Adipocyte (in vitro differentiated cells): Measurements from ENCODE around the gene DRGX.

Experiments used
- DNase-seq: peaks from one replicate; pipeline ENCODE4 v3.0.0-alpha.2; 2015; ENCODE audit warnings: low read depth
- H3K27me3 ChIP-seq: replicated peaks from 2 replicates; pipeline ENCODE4 v1.7.0; 2013; ENCODE audit warnings: mild to moderate bottlenecking, low read length, moderate library complexity; ENCODE audit not compliant: control insufficient read depth, insufficient read depth
- H3K36me3 ChIP-seq: 2 replicates; pipeline ENCODE4 v1.7.0; 2013; ENCODE audit warnings: low read length, mild to moderate bottlenecking, moderate library complexity; ENCODE audit not compliant: control insufficient read depth, insufficient read depth, severe bottlenecking
- H3K4me1 ChIP-seq: 2 replicates; pipeline ENCODE4 v1.7.0; 2013; ENCODE audit warnings: mild to moderate bottlenecking, low read length, moderate library complexity; ENCODE audit not compliant: control insufficient read depth, insufficient read depth
- H3K4me3 ChIP-seq: 2 replicates; pipeline ENCODE4 v1.7.0; 2013; ENCODE audit warnings: mild to moderate bottlenecking, low read length, moderate library complexity
- H3K9ac ChIP-seq: 2 replicates; pipeline ENCODE4 v1.7.0; 2013; ENCODE audit warnings: mild to moderate bottlenecking, low read length, moderate library complexity
- H3K9me3 ChIP-seq: 2 replicates; pipeline ENCODE4 v1.7.0; 2013; ENCODE audit warnings: mild to moderate bottlenecking, low read length, moderate library complexity; ENCODE audit not compliant: control insufficient read depth

Gene DRGX

DNA sequence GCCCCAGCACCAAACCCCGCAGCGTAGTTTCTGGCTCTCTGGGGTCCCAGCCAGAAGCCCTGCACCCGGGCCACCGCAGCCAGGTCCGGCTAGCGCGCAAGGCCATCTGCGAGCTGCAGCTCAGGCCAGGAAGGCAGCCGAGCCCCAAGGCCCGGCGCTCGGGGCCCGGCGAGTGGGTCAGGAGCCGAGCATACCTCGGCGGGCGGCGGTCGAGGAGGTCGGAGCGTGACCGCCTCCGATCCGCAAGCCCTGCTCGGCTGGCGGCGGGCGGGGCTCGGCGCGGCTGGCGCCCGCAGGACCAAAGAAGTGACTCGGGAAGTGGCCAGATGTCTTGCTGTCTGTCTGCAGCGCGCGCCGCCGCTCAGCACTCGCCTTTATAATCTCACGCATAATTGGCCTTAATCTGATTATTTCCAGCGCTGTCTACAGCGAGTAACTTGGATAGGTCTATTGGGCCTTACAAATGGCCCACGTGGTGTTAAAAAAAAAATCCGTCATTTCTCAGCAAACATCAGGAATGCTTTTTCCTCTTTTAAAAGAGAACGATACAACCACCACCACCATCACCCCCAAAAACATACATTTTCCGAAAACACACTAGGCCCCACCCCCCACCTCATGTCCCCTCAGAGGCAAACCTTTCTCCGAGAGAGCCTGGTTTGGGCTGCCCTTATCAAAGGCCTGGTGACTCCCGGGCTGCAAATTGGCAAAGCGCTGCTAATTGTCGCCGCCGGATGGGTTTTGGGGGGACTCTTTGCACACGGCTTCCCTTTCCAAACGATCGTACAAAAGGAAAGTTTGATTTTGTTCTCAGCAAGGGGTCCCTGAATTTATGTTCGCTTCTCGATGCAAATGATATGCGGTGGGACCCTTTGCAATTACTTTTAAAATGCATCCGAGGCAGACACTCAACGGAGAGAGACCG lies at the start of gene DRGX:
DRGX (minus strand) TSS at position 349 of the 925 bp plus-strand sequence. CDS start 649 bp downstream, outside the sequence.
- H3K36me3 ChIP-seq = no peaks in the 10 kb centered on the region
- peak; percentile 12 for DNase-seq
- peaks cover 91% of the 10 kb centered on the region for H3K27me3 ChIP-seq
- H3K4me3 ChIP-seq = no peak within 1 kb of the TSS
- H3K9ac ChIP-seq = no peak within 1 kb of the TSS
- peaks cover 10% of the 10 kb centered on the region for H3K4me1 ChIP-seq
- peaks cover 4% of the 10 kb centered on the region for H3K9me3 ChIP-seq

DNA sequence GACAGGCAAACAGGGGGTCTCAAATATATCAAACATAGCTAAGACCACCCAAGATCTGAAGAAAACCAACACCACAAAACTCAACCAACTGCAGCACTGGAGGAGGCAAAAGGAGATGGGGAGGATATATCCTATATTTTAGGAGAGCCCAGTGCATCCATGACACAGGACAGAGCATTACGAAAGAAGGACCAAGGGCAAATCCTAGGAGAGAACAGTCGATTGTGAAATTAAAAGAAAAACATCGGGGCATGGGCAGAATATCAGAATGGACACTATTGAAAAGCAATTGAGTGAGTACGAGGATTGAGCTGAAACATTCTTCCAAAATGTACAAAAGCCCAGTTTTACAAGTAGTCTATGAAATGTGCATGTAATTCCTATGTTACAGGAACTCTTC lies 48.5 kb upstream of the DRGX start:
- H3K36me3 ChIP-seq = no peaks in the 10 kb centered on the region
- peak; percentile 19 for DNase-seq
- H3K4me3 ChIP-seq = no peak overlapping the region
- peaks cover 6% of the 10 kb centered on the region for H3K4me1 ChIP-seq
- H3K9ac ChIP-seq = no peak overlapping the region
- H3K9me3 ChIP-seq = peaks cover 13% of the 10 kb centered on the region
- no peaks in the 10 kb centered on the region for H3K27me3 ChIP-seq

DNA sequence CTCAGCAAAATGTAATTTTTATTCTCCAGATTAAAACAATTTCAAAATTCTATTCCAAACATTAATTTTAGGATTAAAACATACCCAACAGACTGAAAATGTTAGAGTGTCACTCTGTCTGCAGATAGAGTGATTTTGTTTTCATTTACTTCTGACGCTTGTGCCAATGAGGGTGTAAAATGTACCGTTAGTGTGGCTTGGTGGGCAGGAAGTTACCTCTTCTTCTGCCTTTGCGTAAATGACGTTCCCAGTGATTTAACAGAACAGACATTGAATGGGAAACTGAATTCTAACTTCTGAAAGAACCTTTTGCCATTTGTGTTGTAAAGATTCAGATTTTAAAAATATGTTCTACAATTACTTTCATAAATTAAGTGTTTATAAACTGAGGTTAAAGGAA lies 47.0 kb upstream of the DRGX start:
- DNase-seq = no peak
- no peaks in the 10 kb centered on the region for H3K9me3 ChIP-seq

DNA sequence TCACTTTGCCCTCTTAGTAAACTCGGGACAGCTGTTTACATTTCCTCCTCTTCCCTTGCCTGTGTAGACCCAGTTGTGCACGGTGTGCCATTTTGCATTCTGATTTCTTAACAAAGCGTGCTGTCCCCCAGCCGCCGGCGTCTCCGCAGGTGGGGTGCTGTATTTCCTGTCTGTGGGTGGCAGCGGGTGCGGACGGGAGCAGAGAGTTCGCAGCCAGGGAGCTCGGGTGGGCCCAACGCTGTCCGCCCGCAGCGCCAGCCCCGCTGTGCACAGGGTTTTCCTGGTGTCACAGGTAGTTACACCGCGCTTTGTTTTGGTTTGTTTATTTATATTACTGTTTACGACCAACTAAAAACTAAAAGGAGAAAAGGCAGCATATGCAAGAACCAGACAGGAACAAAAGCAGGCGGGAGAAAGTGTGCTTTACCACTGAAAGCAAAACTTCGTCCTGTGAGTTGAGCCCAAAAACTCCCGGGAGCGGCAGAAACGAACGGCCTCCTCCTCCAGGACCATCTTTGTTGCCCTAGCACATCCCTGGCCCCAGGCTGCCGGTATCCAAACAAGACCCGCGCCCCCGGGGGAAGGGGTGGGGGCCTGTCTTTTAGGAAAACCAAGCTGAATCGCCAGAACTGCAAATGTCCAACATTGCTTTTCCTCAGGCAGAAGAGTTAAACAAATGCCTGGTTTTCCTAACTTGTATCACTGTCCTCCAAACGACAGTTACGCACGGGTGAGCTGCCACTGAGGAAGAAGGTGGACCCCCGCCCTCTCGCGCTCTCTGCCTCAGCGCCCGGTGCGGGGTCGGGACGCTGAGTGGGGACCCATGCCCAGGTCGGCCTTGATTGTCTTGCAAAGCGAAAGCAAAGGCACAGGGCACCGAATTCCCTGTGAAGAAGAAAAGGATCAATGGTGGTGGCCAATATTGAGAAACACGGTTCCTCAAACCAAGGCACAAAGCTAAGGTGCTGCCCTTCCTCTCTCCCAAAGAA lies 45.9 kb upstream of the DRGX start:
- no peak for DNase-seq
- no peaks in the 10 kb centered on the region for H3K9me3 ChIP-seq
- H3K4me3 ChIP-seq = no peak overlapping the region
- no peak overlapping the region for H3K9ac ChIP-seq
- peaks cover 6% of the 10 kb centered on the region for H3K4me1 ChIP-seq
- no peaks in the 10 kb centered on the region for H3K27me3 ChIP-seq
- H3K36me3 ChIP-seq = no peaks in the 10 kb centered on the region

More for the DNA sequence above, 47.0 kb upstream of the DRGX start:
- Histone ChIP-seq H3K36me3 (no peaks in the 10 kb centered on the region), H3K27me3 (no peaks in the 10 kb centered on the region), H3K4me1 (peaks cover 6% of the 10 kb centered on the region), H3K9ac (no peak overlapping the region), H3K4me3 (no peak overlapping the region)

DNA sequence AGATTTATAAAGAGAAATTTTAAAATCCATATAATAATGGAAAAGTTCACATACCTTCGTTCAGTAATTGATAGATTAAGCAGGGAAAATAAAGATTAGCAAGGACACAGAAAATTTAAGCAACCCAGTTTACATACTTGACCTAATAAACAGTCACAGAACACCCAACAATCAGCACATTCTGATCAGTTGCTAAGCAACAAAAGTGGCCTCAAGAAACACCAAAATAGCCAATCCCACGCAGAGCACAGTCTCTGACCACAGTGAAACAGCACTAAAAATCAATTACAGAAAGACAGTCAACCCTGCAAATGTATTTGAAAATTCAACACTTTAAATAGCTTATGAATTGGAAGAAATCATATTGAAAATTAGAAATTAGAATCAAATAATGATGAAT lies 39.3 kb upstream of the DRGX start:
- H3K9me3 ChIP-seq = peaks cover 6% of the 10 kb centered on the region
- no peaks in the 10 kb centered on the region for H3K27me3 ChIP-seq
- H3K9ac ChIP-seq = no peak overlapping the region
- H3K4me3 ChIP-seq = no peak overlapping the region
- no peaks in the 10 kb centered on the region for H3K4me1 ChIP-seq
- DNase-seq = no peak
- no peaks in the 10 kb centered on the region for H3K36me3 ChIP-seq

DNA sequence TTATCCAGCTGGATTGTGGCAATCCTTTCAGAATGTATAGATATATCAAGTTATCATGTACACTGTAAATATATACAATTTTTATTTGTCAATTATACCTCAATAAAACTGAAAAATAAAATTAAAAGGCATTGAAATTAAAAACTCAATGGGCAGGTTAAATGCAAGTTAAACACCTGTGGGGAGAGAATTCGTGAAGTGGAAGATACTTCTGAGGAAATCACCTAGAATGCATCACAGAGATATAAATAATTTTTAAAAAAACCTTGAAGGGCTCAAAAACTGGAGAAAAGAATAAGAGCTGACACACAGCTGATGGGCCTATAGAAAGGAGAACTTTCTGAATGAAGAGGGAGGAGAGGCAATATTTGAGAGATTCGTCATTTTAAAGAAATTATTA lies 37.2 kb upstream of the DRGX start:
- no peaks in the 10 kb centered on the region for H3K27me3 ChIP-seq
- peaks cover 6% of the 10 kb centered on the region for H3K9me3 ChIP-seq
- H3K9ac ChIP-seq = no peak overlapping the region
- H3K4me3 ChIP-seq = no peak overlapping the region
- H3K36me3 ChIP-seq = no peaks in the 10 kb centered on the region
- no peaks in the 10 kb centered on the region for H3K4me1 ChIP-seq
- no peak for DNase-seq

DNA sequence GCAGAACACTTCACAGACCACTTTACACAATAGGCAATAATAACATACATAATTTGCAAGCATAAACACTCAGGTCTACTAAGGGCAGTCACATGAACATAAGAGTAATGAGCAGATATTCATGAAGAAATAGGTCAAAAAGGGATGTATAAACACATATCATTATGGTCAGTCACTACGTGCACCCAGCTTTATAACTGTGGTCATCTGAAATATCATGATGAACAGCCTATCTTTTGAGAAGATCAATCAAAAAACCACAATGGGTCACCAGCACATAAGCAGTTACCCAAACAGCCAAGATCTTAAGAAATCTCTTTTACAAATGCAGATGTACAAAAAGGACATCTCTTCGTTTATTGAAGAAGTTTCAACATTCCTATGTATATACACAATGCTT lies 35.5 kb upstream of the DRGX start:
- peaks cover 6% of the 10 kb centered on the region for H3K9me3 ChIP-seq
- DNase-seq = no peak

DNA sequence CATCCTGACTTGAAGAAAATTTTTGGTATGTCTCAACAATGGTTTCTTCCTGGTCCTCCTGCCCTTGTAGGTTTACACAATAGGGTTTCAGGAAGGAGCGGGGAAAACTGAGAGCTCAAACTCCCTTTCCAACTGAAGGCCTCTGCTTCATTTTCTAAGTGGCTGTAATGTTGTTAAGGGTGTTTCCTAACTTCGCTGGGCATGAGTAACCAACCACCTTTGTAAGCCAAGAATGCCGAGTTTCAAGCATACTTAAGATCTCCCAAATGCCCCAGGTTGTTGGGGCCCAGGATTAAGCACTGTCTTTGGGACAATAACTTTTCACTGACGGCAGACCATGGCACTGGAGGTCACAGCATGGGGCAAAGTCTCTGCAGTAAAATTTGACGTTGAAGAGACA lies 33.6 kb upstream of the DRGX start:
- no peak overlapping the region for H3K4me3 ChIP-seq
- H3K9me3 ChIP-seq = peaks cover 20% of the 10 kb centered on the region
- H3K4me1 ChIP-seq = no peaks in the 10 kb centered on the region
- DNase-seq = no peak
- H3K27me3 ChIP-seq = no peaks in the 10 kb centered on the region
- no peaks in the 10 kb centered on the region for H3K36me3 ChIP-seq
- no peak overlapping the region for H3K9ac ChIP-seq

More for the DNA sequence above, 35.5 kb upstream of the DRGX start:
- Histone ChIP-seq H3K4me1 (no peaks in the 10 kb centered on the region), H3K27me3 (no peaks in the 10 kb centered on the region), H3K9ac (no peak overlapping the region), H3K4me3 (no peak overlapping the region), H3K36me3 (no peaks in the 10 kb centered on the region)

DNA sequence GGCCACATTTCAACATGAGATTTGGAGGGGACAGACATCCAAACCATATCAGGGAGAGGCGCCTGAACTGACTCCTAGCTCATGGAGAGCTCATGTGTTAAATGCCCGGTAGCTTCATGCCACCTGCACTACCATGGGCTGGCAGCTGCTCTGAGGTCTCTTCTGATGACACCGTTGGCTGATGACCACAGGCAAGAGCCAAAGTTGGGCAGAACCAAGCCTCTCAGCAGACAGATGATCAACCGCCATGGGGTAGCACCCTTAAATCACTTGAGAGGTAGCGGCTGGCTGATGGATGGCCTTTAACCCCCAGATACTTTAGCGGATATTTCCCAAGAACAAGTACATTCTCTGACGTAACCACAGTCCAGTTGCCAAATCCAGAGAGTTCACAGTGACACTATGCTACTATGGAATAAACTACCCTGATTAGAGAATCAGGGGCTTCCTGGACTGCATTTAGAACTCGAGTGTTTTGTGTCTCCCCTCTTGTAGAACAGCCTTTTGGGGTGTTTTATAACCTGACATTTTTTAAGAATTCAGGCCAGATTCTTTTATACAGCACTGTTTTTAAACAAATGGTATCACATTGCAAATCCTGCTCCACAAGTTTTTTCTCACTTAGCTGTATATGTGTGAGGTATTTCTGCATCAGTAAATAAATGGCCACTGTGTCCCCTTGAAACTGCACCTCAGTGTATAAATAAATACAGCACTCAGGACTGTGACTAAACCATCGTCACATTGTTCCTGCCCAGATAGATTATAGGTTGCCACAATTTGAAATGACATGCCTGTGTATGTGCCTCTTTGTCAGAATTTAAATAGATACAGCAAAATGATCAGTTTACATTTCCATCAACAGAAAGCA lies 30.8 kb upstream of the DRGX start:
- no peak for DNase-seq
- H3K4me1 ChIP-seq = no peaks in the 10 kb centered on the region

DNA sequence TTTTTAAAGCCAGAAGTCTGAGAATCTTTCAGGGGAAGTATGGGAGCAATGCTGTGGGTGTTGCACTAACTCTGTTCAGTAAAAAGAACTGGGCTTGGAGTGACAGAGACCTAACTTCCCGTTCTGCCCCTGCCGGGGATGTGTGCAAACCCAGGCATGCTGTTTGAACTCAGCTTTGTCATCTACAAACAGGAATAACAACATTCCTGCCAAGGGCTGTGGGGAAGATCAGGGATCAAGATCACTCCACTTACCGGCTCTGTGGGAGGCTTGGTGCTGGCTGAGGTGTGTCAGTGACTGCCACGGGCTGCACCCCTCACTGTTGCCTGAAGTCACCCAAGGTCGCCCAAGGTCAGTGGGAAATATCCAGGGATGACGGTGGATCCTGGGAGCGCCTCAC lies 23.1 kb upstream of the DRGX start:
- Histone ChIP-seq H3K9me3 (peaks cover under 1% of the 10 kb centered on the region), H3K36me3 (no peaks in the 10 kb centered on the region), H3K9ac (no peak overlapping the region), H3K27me3 (peaks cover 19% of the 10 kb centered on the region), H3K4me1 (peaks cover 3% of the 10 kb centered on the region), H3K4me3 (no peak overlapping the region)
- DNase-seq = no peak

More for the DNA sequence above, 30.8 kb upstream of the DRGX start:
- Histone ChIP-seq H3K36me3 (no peaks in the 10 kb centered on the region), H3K9ac (no peak overlapping the region), H3K4me3 (no peak overlapping the region), H3K27me3 (no peaks in the 10 kb centered on the region), H3K9me3 (peaks cover 19% of the 10 kb centered on the region)
